GM23248 (cell line): ENCODE data around the gene ADGRL1.

Experiments used
- EZH2 ChIP-seq: fragments of 200-600 bp; sonication (generic); IDR thresholded peaks from 2 replicates; pipeline ENCODE4 v1.6.1; 2018; ENCODE audit warnings: antibody characterized with exemption, mild to moderate bottlenecking; ENCODE audit not compliant: insufficient read depth, poor library complexity, severe bottlenecking
- EZH2phosphoT487 ChIP-seq: fragments of 200-600 bp; sonication (generic); IDR thresholded peaks from 2 replicates; pipeline ENCODE4 v1.6.1; 2018; ENCODE audit warnings: antibody characterized with exemption, moderate library complexity, mild to moderate bottlenecking, low read depth; ENCODE audit not compliant: insufficient read depth

DNA sequence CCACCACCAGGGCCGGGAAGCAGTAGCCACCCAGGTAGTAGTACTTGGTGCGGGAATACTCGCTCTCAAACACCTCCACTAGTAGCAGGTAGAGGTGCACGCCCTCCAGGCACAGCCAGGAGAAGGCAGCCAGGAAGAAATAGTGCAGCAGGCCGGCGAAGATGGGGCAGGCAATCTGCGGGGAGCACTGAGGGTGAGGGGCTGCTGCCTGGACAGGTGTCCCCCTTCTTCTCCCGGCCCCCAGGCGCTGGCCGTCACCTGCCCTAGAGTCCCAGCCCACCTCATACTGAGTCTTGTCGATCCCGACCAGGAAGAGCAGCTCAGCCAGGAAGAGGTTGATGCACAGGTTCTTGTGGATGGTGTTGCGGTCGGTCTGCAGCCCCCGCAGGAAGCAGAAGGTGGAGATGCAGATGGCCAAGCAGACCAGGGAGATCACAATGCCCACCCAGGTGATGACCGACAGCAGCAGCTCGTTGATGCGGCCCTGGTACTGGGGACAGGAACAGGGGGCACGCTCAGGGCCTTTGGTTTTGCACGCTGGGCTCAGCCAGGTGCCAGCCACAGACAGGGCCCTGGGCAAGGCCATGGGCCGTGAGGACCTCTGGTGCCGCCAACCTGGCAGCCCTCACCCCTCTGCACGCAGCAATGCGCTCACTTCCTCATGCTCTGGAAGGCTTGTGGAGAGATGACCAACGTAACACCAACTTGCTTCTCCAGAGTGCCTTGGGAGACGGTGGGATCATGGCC is 48.8 kb downstream of the ADGRL1 start:
- TF ChIP-seq EZH2phosphoT487 (no peak), EZH2 (no peak)
